ENCODE results near the gene HNRNPDL. TPM values are rescaled to one million over a fixed set of nuclear protein-coding genes. Genes with fewer than 3 reads are reported as not detected.

HNRNPDL gene
- total and polyA plus RNA-seq, 2 of the 13 experiments (the other 11 are each of a cell fraction or from before 2014, with no cell fraction given): 167 to 414 TPM

DNA sequence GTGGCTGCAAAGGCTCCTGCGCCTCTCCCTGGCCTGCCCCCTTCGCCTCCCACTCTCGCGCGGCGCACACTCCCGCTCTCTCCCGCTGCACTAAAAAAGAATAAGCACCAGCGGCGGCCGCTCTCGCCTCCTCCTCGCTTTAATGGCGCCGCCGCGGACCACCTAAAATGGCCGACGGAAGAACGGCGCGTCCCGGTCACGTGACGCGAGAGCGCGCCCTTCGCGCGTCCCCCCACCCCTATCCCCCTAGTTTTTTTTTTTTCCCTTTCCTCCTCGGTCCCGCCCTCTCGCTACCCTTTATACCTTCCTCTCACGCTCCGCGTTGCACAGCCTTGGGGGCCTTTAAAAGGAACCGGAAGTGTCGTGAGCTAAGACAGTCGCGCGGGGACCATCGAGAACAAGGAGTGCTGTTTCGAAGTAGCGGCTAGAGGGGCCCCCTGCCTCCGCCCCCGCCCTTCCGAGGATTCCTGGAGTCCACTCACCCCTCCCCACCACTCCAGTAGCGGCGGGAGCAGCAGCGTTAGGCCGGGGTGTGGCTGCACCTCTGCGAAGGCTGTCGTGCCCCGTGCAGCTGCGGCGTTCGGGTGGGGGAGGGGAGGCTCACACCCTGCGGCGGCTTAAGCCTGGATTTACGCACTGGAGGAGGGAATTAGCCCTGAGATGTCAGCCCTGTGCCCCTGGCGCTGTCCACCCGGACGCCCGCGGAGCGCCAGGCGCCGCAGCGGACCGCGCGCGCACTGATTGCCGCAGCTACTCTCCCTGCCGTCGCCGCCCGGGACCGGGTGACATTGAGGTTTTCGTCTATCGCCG lies 56.2 kb downstream of the HNRNPDL start, which contains the start of gene HNRNPD (continued):
- TF ChIP-seq GABPA (IDR thresholded peaks at IDR 0.05; ENCODE audit: low read depth, low read length) (peak; percentile 69), GABPA (CRISPR knock-in tag; IDR thresholded peaks at IDR 0.05; ENCODE audit: low read depth) (peak; percentile 96), SNAPC2 (CRISPR knock-in tag; IDR thresholded peaks at IDR 0.05) (peak; percentile 87; the same call in 1 of the 2 replicates), SPEN (CRISPR knock-in tag; IDR thresholded peaks at IDR 0.05; ENCODE audit: low read depth) (peak; percentile 91), RXRA (CRISPR knock-in tag; IDR thresholded peaks at IDR 0.05) (peak; percentile 81), CEBPG (CRISPR knock-in tag; IDR thresholded peaks at IDR 0.05) (no peak; the same call in none of the 2 replicates), GATAD2A (CRISPR knock-in tag; IDR thresholded peaks at IDR 0.05) (peak; percentile 72), ZNF720 (CRISPR knock-in tag; IDR thresholded peaks at IDR 0.05) (no peak), MAZ (IDR thresholded peaks at IDR 0.05; ENCODE audit: borderline replicate concordance, low read depth, low read length) (peak; percentile 97), MAZ (CRISPR knock-in tag; IDR thresholded peaks at IDR 0.05; ENCODE audit: low read depth) (peak; percentile 99), ZNF7 (CRISPR knock-in tag; IDR thresholded peaks at IDR 0.05) (no peak; the same call in 1 of the 2 replicates), RFX5 (IDR thresholded peaks at IDR 0.05; ENCODE audit: low read depth, low read length) (0 out of 2 replicates have a peak, but pooled peaks have one; percentile 27), HMG20A (CRISPR knock-in tag; IDR thresholded peaks at IDR 0.05; ENCODE audit: borderline replicate concordance) (peak; percentile 71; the same call in 1 of the 2 replicates), ARNT2 (CRISPR knock-in tag; IDR thresholded peaks at IDR 0.05; ENCODE audit: low read depth) (peak; percentile 86; the same call in 1 of the 2 replicates), BORCS8-MEF2B (CRISPR knock-in tag; IDR thresholded peaks at IDR 0.05) (peak; percentile 89)
- TF ChIP-seq, protein P1, sequence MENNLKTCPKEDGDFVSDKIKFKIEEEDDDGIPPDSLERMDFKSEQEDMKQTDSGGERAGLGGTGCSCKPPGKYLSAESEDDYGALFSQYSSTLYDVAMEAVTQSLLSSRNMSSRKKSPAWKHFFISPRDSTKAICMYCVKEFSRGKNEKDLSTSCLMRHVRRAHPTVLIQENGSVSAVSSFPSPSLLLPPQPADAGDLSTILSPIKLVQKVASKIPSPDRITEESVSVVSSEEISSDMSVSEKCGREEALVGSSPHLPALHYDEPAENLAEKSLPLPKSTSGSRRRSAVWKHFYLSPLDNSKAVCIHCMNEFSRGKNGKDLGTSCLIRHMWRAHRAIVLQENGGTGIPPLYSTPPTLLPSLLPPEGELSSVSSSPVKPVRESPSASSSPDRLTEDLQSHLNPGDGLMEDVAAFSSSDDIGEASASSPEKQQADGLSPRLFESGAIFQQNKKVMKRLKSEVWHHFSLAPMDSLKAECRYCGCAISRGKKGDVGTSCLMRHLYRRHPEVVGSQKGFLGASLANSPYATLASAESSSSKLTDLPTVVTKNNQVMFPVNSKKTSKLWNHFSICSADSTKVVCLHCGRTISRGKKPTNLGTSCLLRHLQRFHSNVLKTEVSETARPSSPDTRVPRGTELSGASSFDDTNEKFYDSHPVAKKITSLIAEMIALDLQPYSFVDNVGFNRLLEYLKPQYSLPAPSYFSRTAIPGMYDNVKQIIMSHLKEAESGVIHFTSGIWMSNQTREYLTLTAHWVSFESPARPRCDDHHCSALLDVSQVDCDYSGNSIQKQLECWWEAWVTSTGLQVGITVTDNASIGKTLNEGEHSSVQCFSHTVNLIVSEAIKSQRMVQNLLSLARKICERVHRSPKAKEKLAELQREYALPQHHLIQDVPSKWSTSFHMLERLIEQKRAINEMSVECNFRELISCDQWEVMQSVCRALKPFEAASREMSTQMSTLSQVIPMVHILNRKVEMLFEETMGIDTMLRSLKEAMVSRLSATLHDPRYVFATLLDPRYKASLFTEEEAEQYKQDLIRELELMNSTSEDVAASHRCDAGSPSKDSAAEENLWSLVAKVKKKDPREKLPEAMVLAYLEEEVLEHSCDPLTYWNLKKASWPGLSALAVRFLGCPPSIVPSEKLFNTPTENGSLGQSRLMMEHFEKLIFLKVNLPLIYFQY (CRISPR knock-in tag; IDR thresholded peaks at IDR 0.05; ENCODE audit: borderline replicate concordance): peak; percentile 48; the same call in 1 of the 2 replicates
- TF ChIP-seq, protein P2, sequence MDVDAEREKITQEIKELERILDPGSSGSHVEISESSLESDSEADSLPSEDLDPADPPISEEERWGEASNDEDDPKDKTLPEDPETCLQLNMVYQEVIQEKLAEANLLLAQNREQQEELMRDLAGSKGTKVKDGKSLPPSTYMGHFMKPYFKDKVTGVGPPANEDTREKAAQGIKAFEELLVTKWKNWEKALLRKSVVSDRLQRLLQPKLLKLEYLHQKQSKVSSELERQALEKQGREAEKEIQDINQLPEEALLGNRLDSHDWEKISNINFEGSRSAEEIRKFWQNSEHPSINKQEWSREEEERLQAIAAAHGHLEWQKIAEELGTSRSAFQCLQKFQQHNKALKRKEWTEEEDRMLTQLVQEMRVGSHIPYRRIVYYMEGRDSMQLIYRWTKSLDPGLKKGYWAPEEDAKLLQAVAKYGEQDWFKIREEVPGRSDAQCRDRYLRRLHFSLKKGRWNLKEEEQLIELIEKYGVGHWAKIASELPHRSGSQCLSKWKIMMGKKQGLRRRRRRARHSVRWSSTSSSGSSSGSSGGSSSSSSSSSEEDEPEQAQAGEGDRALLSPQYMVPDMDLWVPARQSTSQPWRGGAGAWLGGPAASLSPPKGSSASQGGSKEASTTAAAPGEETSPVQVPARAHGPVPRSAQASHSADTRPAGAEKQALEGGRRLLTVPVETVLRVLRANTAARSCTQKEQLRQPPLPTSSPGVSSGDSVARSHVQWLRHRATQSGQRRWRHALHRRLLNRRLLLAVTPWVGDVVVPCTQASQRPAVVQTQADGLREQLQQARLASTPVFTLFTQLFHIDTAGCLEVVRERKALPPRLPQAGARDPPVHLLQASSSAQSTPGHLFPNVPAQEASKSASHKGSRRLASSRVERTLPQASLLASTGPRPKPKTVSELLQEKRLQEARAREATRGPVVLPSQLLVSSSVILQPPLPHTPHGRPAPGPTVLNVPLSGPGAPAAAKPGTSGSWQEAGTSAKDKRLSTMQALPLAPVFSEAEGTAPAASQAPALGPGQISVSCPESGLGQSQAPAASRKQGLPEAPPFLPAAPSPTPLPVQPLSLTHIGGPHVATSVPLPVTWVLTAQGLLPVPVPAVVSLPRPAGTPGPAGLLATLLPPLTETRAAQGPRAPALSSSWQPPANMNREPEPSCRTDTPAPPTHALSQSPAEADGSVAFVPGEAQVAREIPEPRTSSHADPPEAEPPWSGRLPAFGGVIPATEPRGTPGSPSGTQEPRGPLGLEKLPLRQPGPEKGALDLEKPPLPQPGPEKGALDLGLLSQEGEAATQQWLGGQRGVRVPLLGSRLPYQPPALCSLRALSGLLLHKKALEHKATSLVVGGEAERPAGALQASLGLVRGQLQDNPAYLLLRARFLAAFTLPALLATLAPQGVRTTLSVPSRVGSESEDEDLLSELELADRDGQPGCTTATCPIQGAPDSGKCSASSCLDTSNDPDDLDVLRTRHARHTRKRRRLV (CRISPR knock-in tag; IDR thresholded peaks at IDR 0.05): 0 out of 2 replicates have a peak, but pooled peaks have one; percentile 33
- TF ChIP-seq, protein P3, sequence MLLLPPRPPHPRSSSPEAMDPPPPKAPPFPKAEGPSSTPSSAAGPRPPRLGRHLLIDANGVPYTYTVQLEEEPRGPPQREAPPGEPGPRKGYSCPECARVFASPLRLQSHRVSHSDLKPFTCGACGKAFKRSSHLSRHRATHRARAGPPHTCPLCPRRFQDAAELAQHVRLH (CRISPR knock-in tag; IDR thresholded peaks at IDR 0.05; ENCODE audit: borderline replicate concordance, low read depth): peak; percentile 90
- TF ChIP-seq, protein P4, sequence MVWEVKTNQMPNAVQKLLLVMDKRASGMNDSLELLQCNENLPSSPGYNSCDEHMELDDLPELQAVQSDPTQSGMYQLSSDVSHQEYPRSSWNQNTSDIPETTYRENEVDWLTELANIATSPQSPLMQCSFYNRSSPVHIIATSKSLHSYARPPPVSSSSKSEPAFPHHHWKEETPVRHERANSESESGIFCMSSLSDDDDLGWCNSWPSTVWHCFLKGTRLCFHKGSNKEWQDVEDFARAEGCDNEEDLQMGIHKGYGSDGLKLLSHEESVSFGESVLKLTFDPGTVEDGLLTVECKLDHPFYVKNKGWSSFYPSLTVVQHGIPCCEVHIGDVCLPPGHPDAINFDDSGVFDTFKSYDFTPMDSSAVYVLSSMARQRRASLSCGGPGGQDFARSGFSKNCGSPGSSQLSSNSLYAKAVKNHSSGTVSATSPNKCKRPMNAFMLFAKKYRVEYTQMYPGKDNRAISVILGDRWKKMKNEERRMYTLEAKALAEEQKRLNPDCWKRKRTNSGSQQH (CRISPR knock-in tag; IDR thresholded peaks at IDR 0.05; ENCODE audit: low read depth): peak; percentile 57; the same call in 1 of the 2 replicates
